Endothelial cell (in vitro differentiated cells): Measurements from ENCODE around the gene SPATA31C1. TPM values are rescaled to one million over a fixed set of nuclear protein-coding genes. Genes with fewer than 3 reads are reported as not detected.
"Not testable (repeated sequence)": the region's sequence is repeated elsewhere in the genome, so short reads cannot be mapped to it uniquely, and the experiment has no call there.

ENCODE experiments used
- DNase-seq: peaks from one replicate; pipeline ENCODE4 v3.0.0; 2021; ENCODE audit warnings: low spot score
- H3K27ac Mint-ChIP-seq: one replicate; pipeline ENCODE4 v1.8.0; 2021; ENCODE audit warnings: mixed read lengths, inconsistent platforms; ENCODE audit not compliant: unreplicated experiment
- H3K27me3 Mint-ChIP-seq: one replicate; pipeline ENCODE4 v1.8.0; 2021; ENCODE audit warnings: mild to moderate bottlenecking, moderate library complexity, mixed read lengths, inconsistent platforms; ENCODE audit not compliant: unreplicated experiment
- H3K36me3 Mint-ChIP-seq: one replicate; pipeline ENCODE4 v1.8.0; 2021; ENCODE audit warnings: mild to moderate bottlenecking, low read depth, mixed read lengths, inconsistent platforms; ENCODE audit not compliant: unreplicated experiment
- H3K4me1 Mint-ChIP-seq: one replicate; pipeline ENCODE4 v1.8.0; 2021; ENCODE audit warnings: mild to moderate bottlenecking, mixed read lengths, inconsistent platforms; ENCODE audit not compliant: unreplicated experiment
- H3K4me3 Mint-ChIP-seq: one replicate; pipeline ENCODE4 v1.8.0; 2021; ENCODE audit warnings: mild to moderate bottlenecking, mixed read lengths, inconsistent platforms; ENCODE audit not compliant: unreplicated experiment
- H3K9me3 Mint-ChIP-seq: one replicate; pipeline ENCODE4 v1.8.0; 2021; ENCODE audit warnings: mixed read lengths, inconsistent platforms; ENCODE audit not compliant: unreplicated experiment
- CTCF ChIP-seq: fragments of 200-600 bp; sonication (generic); IDR thresholded peaks from one replicate; pipeline ENCODE4 v1.5.0; 2021; ENCODE audit warnings: antibody characterized with exemption; ENCODE audit not compliant: unreplicated experiment
- total RNA-seq: library from RNA; stranded (reverse); fragmentation: NEBNext Ultra II Directional; extraction: Animal tissue kit (Norgen Biotek cat#: 25700); gene quantifications from one replicate; pipeline ENCODE4 v1.2.1, GENCODE V29; 2021; ENCODE audit not compliant: unreplicated experiment

The SPATA31C1 gene
- total RNA-seq, 1 donor from 2014 or later, result not detected

- no peak for TF ChIP-seq CTCF
- no peaks in the 10 kb centered on the region for H3K9me3 Mint-ChIP-seq
- no peaks in the 10 kb centered on the region for H3K27me3 Mint-ChIP-seq
- no peak overlapping the region for H3K27ac Mint-ChIP-seq
- no peak overlapping the region for H3K4me3 Mint-ChIP-seq
- peaks cover 3% of the 10 kb centered on the region for H3K36me3 Mint-ChIP-seq
- H3K4me1 Mint-ChIP-seq, result no peaks in the 10 kb centered on the region
- no peak for DNase-seq
Measured at GRCh38 chr9:87894998-87895625, 22.6 kb upstream of the SPATA31C1 start.

GRCh38 chr9:87896891-87897290, 20.9 kb upstream of the SPATA31C1 start:
- DNase-seq, result no peak
- Mint-ChIP-seq H3K9me3 (peaks cover 4% of the 10 kb centered on the region), H3K4me1 (no peaks in the 10 kb centered on the region), H3K4me3 (no peak overlapping the region), H3K27ac (no peak overlapping the region), H3K27me3 (no peaks in the 10 kb centered on the region), H3K36me3 (peaks cover 3% of the 10 kb centered on the region)
- TF ChIP-seq CTCF, result no peak

DNA sequence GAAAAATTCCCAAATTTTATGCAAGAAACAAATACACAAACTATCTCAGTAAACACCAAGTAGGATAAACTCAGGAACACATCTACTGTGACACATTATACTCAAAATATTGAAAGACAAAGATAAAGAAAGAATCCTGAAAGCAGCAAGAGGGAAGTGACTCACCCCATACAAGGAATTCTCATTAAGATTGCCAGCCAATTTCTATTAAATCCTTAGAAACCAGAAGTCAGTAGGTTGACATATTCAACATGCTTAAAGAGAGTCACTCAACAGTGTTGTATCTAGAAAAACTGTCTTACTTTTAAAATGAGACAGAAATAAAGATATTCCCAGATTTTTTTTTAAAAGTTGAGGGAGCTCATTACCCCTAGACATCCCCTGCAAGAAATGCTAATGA, 19.6 kb upstream of the SPATA31C1 start:
- peaks cover 3% of the 10 kb centered on the region for H3K36me3 Mint-ChIP-seq
- no peak for DNase-seq
- no peak overlapping the region for H3K4me3 Mint-ChIP-seq
- H3K27me3 Mint-ChIP-seq, result no peaks in the 10 kb centered on the region
- TF ChIP-seq CTCF, result no peak
- H3K27ac Mint-ChIP-seq, result no peak overlapping the region
- peaks cover 7% of the 10 kb centered on the region for H3K9me3 Mint-ChIP-seq
- no peaks in the 10 kb centered on the region for H3K4me1 Mint-ChIP-seq

- not testable (repeated sequence) for H3K36me3 Mint-ChIP-seq, H3K4me3 Mint-ChIP-seq, H3K4me1 Mint-ChIP-seq, DNase-seq, H3K27me3 Mint-ChIP-seq, H3K27ac Mint-ChIP-seq, H3K9me3 Mint-ChIP-seq
Measured at GRCh38 chr9:87902371-87902770, 15.4 kb upstream of the SPATA31C1 start.

- DNase-seq, result no peak
Measured at GRCh38 chr9:87909310-87910041, 8.3 kb upstream of the SPATA31C1 start.

More at GRCh38 chr9:87909310-87910041, 8.3 kb upstream of the SPATA31C1 start:
- no peaks in the 10 kb centered on the region for H3K36me3 Mint-ChIP-seq
- no peaks in the 10 kb centered on the region for H3K9me3 Mint-ChIP-seq
- TF ChIP-seq CTCF, result no peak
- H3K4me3 Mint-ChIP-seq, result no peak overlapping the region
- no peaks in the 10 kb centered on the region for H3K4me1 Mint-ChIP-seq
- no peaks in the 10 kb centered on the region for H3K27me3 Mint-ChIP-seq
- H3K27ac Mint-ChIP-seq, result no peak overlapping the region
